Measurements from ENCODE around the gene RGL3. TPM values are rescaled to one million over a fixed set of nuclear protein-coding genes. Genes with fewer than 3 reads are reported as not detected.
A peak's percentile ranks its signal among the peaks of the same experiment; 100 is the strongest.

RGL3 gene
- total RNA-seq, 1 experiment from 2014 or later, result 65.9 TPM

DNA sequence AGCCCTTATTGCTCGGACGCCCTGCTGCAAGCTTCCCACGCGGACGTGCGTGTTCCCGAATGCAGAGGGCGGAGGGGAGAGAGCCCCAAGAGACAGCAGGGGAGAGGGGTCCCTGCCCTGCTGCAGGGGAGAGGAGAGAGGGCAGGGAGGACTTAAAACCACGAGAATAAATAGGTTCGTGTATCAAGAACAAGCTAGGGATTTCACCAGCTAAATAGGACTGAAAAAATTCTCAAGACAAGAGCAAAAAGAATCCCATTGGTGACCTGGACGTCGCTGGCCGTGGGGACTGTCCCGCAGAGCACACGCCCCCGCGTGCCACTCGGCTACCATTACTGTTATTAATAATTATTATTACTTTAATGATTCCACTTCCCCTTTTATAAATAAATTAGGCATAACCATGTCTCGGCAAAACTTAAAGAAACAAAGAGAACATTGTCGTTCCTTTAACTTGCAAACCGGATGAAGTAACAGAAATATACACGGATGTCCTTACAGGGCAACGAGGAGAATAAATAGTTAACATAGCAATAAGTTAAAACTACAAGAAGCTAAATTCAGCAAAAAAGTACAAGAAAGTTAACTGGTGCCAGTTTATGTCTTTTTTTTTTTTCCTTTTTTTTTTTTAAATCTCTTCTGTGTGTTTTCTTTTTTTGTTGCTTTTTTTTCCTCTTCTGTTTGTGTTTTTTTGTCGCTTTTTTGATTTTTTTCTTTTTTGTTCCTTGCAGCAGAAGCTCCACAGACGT, 32.9 kb upstream of the RGL3 start:
- TF ChIP-seq, protein P1, sequence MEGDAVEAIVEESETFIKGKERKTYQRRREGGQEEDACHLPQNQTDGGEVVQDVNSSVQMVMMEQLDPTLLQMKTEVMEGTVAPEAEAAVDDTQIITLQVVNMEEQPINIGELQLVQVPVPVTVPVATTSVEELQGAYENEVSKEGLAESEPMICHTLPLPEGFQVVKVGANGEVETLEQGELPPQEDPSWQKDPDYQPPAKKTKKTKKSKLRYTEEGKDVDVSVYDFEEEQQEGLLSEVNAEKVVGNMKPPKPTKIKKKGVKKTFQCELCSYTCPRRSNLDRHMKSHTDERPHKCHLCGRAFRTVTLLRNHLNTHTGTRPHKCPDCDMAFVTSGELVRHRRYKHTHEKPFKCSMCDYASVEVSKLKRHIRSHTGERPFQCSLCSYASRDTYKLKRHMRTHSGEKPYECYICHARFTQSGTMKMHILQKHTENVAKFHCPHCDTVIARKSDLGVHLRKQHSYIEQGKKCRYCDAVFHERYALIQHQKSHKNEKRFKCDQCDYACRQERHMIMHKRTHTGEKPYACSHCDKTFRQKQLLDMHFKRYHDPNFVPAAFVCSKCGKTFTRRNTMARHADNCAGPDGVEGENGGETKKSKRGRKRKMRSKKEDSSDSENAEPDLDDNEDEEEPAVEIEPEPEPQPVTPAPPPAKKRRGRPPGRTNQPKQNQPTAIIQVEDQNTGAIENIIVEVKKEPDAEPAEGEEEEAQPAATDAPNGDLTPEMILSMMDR (conservative IDR thresholded peaks at IDR 0.05), result no peak
- Histone ChIP-seq H2AFZ (ENCODE audit: low read length) (no peak overlapping the region), H3K9ac (ENCODE audit: extremely low read depth, insufficient read length, low read length) (no peak overlapping the region), H4K5ac (ENCODE audit: insufficient read length, low read depth, low read length) (no peak overlapping the region), H2BK20ac (ENCODE audit: low read depth, low read length, poor library complexity, severe bottlenecking) (no peak overlapping the region), H4K8ac (replicated peaks; ENCODE audit: insufficient read length, low read depth, low read length) (no peak overlapping the region), H3K4me1 (ENCODE audit: insufficient read depth, low read length) (no peaks in the 10 kb centered on the region), H3K27me3 (ENCODE audit: insufficient read depth, low read length) (no peaks in the 10 kb centered on the region), H2AK5ac (ENCODE audit: insufficient read length, low read length) (no peak overlapping the region), H3K79me1 (ENCODE audit: insufficient read depth, low read depth, low read length, poor library complexity, severe bottlenecking) (no peaks in the 10 kb centered on the region), H3T11ph (ENCODE audit: low read length) (no peak overlapping the region), H3K56ac (ENCODE audit: insufficient read length, low read depth, low read length) (no peak overlapping the region), H2BK12ac (ENCODE audit: insufficient read length, low read depth, low read length) (no peak overlapping the region), H3K79me2 (ENCODE audit: insufficient read depth, low read length) (no peaks in the 10 kb centered on the region), H3K9me3 (ENCODE audit: control insufficient read depth, low read depth, low read length) (no peaks in the 10 kb centered on the region), H3K23me2 (ENCODE audit: insufficient read length, low read depth, low read length, poor library complexity, severe bottlenecking) (no peaks in the 10 kb centered on the region), H2BK5ac (ENCODE audit: insufficient read length, low read length) (no peak overlapping the region), H4K20me1 (ENCODE audit: control insufficient read depth, insufficient read depth, insufficient read length) (no peaks in the 10 kb centered on the region), H3K4me2 (ENCODE audit: insufficient read depth, insufficient read length, low read length) (no peak overlapping the region), H3K23ac (ENCODE audit: insufficient read length, low read depth, low read length) (no peak overlapping the region), H2BK15ac (ENCODE audit: low read depth, low read length) (no peak overlapping the region), H3K14ac (ENCODE audit: insufficient read depth, low read length) (no peak overlapping the region), H3K27ac (ENCODE audit: insufficient read length, low read depth, low read length) (no peak overlapping the region), H3K18ac (ENCODE audit: insufficient read length, low read depth, low read length) (no peak overlapping the region), H4K91ac (ENCODE audit: insufficient read length, low read depth, low read length) (no peak overlapping the region), H3K4ac (ENCODE audit: low read depth, low read length) (no peak overlapping the region), H2BK120ac (ENCODE audit: low read depth, low read length, poor library complexity, severe bottlenecking) (no peak overlapping the region)
- H3K4me3 Mint-ChIP-seq, result peak overlapping the region in 1 of 2 experiments; percentile 18; a peak in 2 of 5 replicates
- H3K9me3 Mint-ChIP-seq, result no peaks in the 10 kb centered on the region; a peak in 1 of 5 replicates
- H3K36me3 Mint-ChIP-seq (ENCODE audit: insufficient read depth in 1 of 3, low read depth in 3 of 3), result peaks cover 6 to 27% (median 25%) of the 10 kb centered on the region in 3 experiments; a peak in 6 of 7 replicates
- WGBS (ENCODE audit: extremely low coverage, insufficient read length, low lambda C conversion rate), result no CpG with 5 or more reads among the region's 25 CpGs
- H3K27me3 Mint-ChIP-seq (ENCODE audit: low read depth), result no peaks in the 10 kb centered on the region
- peaks cover 15 to 39% of the 10 kb centered on the region in 2 experiments for H3K4me1 Mint-ChIP-seq
- DNase-seq, result peak; percentile 31
- H3K27ac Mint-ChIP-seq, result peak overlapping the region in 2 of 3 experiments; percentile 72 to 83; a peak in 3 of 7 replicates

Data from H9 (cell line).